CD4-positive, CD25-positive, alpha-beta regulatory T cell (primary cell): ENCODE results near the gene RAD51B. TPM values are rescaled to one million over a fixed set of nuclear protein-coding genes. Genes with fewer than 3 reads are reported as not detected.

ENCODE experiments used
- ATAC-seq, 2 donors: fragments of 150-1000 bp; cut with Tn5 transposase; one replicate each; pipeline ENCODE4 v1.10.0; 2021; ENCODE audit warnings: low read depth in 2 of 2, moderate number of reproducible peaks in 2 of 2, moderate library complexity in 1 of 2
- DNase-seq, 3 donors: peaks; one replicate each; pipeline versions ENCODE4 v3.0.0 to v3.0.0-alpha.2; 2012 to 2022; ENCODE audit warnings: mixed read lengths in 1 of 3
- H3K27ac ChIP-seq: one replicate; pipeline ENCODE4 v1.7.0; 2013; ENCODE audit warnings: mild to moderate bottlenecking, low read length; ENCODE audit not compliant: insufficient read depth, poor library complexity, severe bottlenecking
- H3K27me3 ChIP-seq: one replicate; pipeline ENCODE4 v1.7.0; 2013; ENCODE audit warnings: low read length; ENCODE audit not compliant: control insufficient read depth, insufficient read depth
- H3K36me3 ChIP-seq: one replicate; pipeline ENCODE4 v1.7.0; 2013; ENCODE audit warnings: mild to moderate bottlenecking, low read length, moderate library complexity; ENCODE audit not compliant: control insufficient read depth, insufficient read depth
- H3K4me1 ChIP-seq: 2 replicates; pipeline ENCODE4 v1.7.0; 2013; ENCODE audit warnings: mild to moderate bottlenecking, low read length; ENCODE audit not compliant: insufficient read depth, control insufficient read depth, poor library complexity, severe bottlenecking
- H3K4me3 ChIP-seq: one replicate; pipeline ENCODE4 v1.7.0; 2013; ENCODE audit warnings: low read depth, mild to moderate bottlenecking, low read length, moderate library complexity
- H3K9me3 ChIP-seq, 2 experiments: 1 replicate in 1 of 2; 2 replicates in 1 of 2; pipeline ENCODE4 v1.7.0; 2013; ENCODE audit warnings: low read length in 2 of 2, mild to moderate bottlenecking in 1 of 2, moderate library complexity in 1 of 2; ENCODE audit not compliant: control insufficient read depth in 2 of 2
- H3K27ac Mint-ChIP-seq, 3 donors: one replicate each; pipeline ENCODE4 v1.8.0; 2020 to 2022; ENCODE audit warnings: mild to moderate bottlenecking in 3 of 3, mixed read lengths in 3 of 3, moderate library complexity in 2 of 3
- H3K27me3 Mint-ChIP-seq: one replicate; pipeline ENCODE4 v1.8.0; 2022; ENCODE audit warnings: mild to moderate bottlenecking, mixed read lengths
- H3K36me3 Mint-ChIP-seq: one replicate; pipeline ENCODE4 v1.8.0; 2020; ENCODE audit warnings: mixed read lengths
- H3K4me1 Mint-ChIP-seq, 4 donors: one replicate each; pipeline ENCODE4 v1.8.0; 2020 to 2022; ENCODE audit warnings: mixed read lengths in 4 of 4, mild to moderate bottlenecking in 1 of 4
- H3K4me3 Mint-ChIP-seq, 4 donors: one replicate each; pipeline ENCODE4 v1.8.0; 2020 to 2022; ENCODE audit warnings: mild to moderate bottlenecking in 4 of 4, mixed read lengths in 4 of 4, moderate library complexity in 3 of 4
- H3K9me3 Mint-ChIP-seq, 7 donors: one replicate each; pipeline ENCODE4 v1.8.0; 2020 to 2022; ENCODE audit warnings: mixed read lengths in 7 of 7, mild to moderate bottlenecking in 3 of 7, moderate library complexity in 2 of 7
- polyA plus RNA-seq, 4 donors: library from polyadenylated mRNA; unstranded; fragments of 300-500 nt; fragmentation: Illumina TruSeq; gene quantifications; one replicate each; pipeline ENCODE4 v1.2.3, GENCODE V29; 2021
- total RNA-seq: library from RNA; stranded (reverse); gene quantifications from one replicate; pipeline ENCODE4 v1.2.3, GENCODE V29; 2022

RAD51B gene
- total and polyA plus RNA-seq, 5 donors from 2014 or later, result 19.1 to 40.2 (median 28.1) TPM

GRCh38 chr14:68458253-68458652 is 638.7 kb downstream of the RAD51B start:
- Histone ChIP-seq H3K27me3 (no peaks in the 10 kb centered on the region), H3K4me1 (no peaks in the 10 kb centered on the region), H3K27ac (no peak overlapping the region), H3K36me3 (no peaks in the 10 kb centered on the region), H3K4me3 (no peak overlapping the region), H3K9me3 (peaks cover 0 to 8% of the 10 kb centered on the region in 2 experiments)
- Mint-ChIP-seq H3K4me3 (no peak overlapping the region), H3K27ac (no peak overlapping the region), H3K9me3 (peaks cover 0 to 13% (median 2%) of the 10 kb centered on the region in 7 donors), H3K27me3 (no peaks in the 10 kb centered on the region), H3K4me1 (peaks cover 0 to 17% (median 11%) of the 10 kb centered on the region in 4 donors), H3K36me3 (no peaks in the 10 kb centered on the region)
- ATAC-seq (no peak), DNase-seq (no peak)

GRCh38 chr14:68458840-68459469 is 639.4 kb downstream of the RAD51B start:
- Histone ChIP-seq H3K9me3 (peaks cover 0 to 8% of the 10 kb centered on the region in 2 experiments), H3K4me1 (no peaks in the 10 kb centered on the region), H3K36me3 (no peaks in the 10 kb centered on the region), H3K27me3 (no peaks in the 10 kb centered on the region), H3K27ac (no peak overlapping the region), H3K4me3 (no peak overlapping the region)
- Mint-ChIP-seq H3K27ac (peak overlapping the region in 1 of 3 donors; percentile 62), H3K36me3 (no peaks in the 10 kb centered on the region), H3K9me3 (peaks cover 0 to 12% (median 2%) of the 10 kb centered on the region in 7 donors), H3K4me3 (no peak overlapping the region), H3K27me3 (no peaks in the 10 kb centered on the region), H3K4me1 (peaks cover 0 to 15% (median 7%) of the 10 kb centered on the region in 4 donors)
- DNase-seq (no peak), ATAC-seq (no peak)

GRCh38 chr14:68459480-68460136 is 640.0 kb downstream of the RAD51B start:
- H3K27ac ChIP-seq, result no peak overlapping the region
- peak overlapping the region in 1 of 3 donors; percentile 62 for H3K27ac Mint-ChIP-seq

GRCh38 chr14:68460541-68460940 is 641.0 kb downstream of the RAD51B start:
- H3K4me1 Mint-ChIP-seq, result peaks cover 0 to 15% (median 8%) of the 10 kb centered on the region in 4 donors
- H3K4me3 Mint-ChIP-seq, result no peak overlapping the region
- no peak overlapping the region for H3K27ac ChIP-seq
- no peaks in the 10 kb centered on the region for H3K27me3 ChIP-seq
- H3K27ac Mint-ChIP-seq, result no peak overlapping the region
- H3K4me3 ChIP-seq, result no peak overlapping the region
- H3K27me3 Mint-ChIP-seq, result no peaks in the 10 kb centered on the region
- H3K36me3 ChIP-seq, result no peaks in the 10 kb centered on the region
- ATAC-seq (no peak), DNase-seq (no peak)
- no peaks in the 10 kb centered on the region for H3K36me3 Mint-ChIP-seq
- no peaks in the 10 kb centered on the region for H3K4me1 ChIP-seq
- no peaks in the 10 kb centered on the region for H3K9me3 ChIP-seq
- H3K9me3 Mint-ChIP-seq, result peaks cover 0 to 2% (median 0%) of the 10 kb centered on the region in 7 donors

More at GRCh38 chr14:68459480-68460136, 640.0 kb downstream of the RAD51B start:
- H3K9me3 Mint-ChIP-seq, result peaks cover 0 to 7% (median 2%) of the 10 kb centered on the region in 7 donors
- Histone ChIP-seq H3K27me3 (no peaks in the 10 kb centered on the region), H3K4me3 (no peak overlapping the region), H3K36me3 (no peaks in the 10 kb centered on the region), H3K4me1 (no peaks in the 10 kb centered on the region), H3K9me3 (peaks cover 0 to 6% of the 10 kb centered on the region in 2 experiments)
- no peaks in the 10 kb centered on the region for H3K27me3 Mint-ChIP-seq
- no peak for ATAC-seq
- peaks cover 0 to 15% (median 7%) of the 10 kb centered on the region in 4 donors for H3K4me1 Mint-ChIP-seq
- H3K36me3 Mint-ChIP-seq, result no peaks in the 10 kb centered on the region
- no peak for DNase-seq
- no peak overlapping the region for H3K4me3 Mint-ChIP-seq

- DNase-seq, result no peak
- H3K27ac ChIP-seq, result no peak overlapping the region
- H3K27ac Mint-ChIP-seq, result no peak overlapping the region
- H3K4me1 ChIP-seq, result no peaks in the 10 kb centered on the region
- peaks cover 0 to 11% (median 8%) of the 10 kb centered on the region in 4 donors for H3K4me1 Mint-ChIP-seq
- ATAC-seq, result no peak
- H3K9me3 ChIP-seq, result no peaks in the 10 kb centered on the region
- no peaks in the 10 kb centered on the region for H3K36me3 Mint-ChIP-seq
- H3K36me3 ChIP-seq, result no peaks in the 10 kb centered on the region
- no peak overlapping the region for H3K4me3 ChIP-seq
- no peaks in the 10 kb centered on the region for H3K27me3 Mint-ChIP-seq
- H3K9me3 Mint-ChIP-seq, result no peaks in the 10 kb centered on the region
- H3K4me3 Mint-ChIP-seq, result no peak overlapping the region
- no peaks in the 10 kb centered on the region for H3K27me3 ChIP-seq
Observed at GRCh38 chr14:68461086-68461485, 641.5 kb downstream of the RAD51B start.

GRCh38 chr14:68462683-68463082 is 643.1 kb downstream of the RAD51B start:
- H3K27ac ChIP-seq, result no peak overlapping the region
- H3K4me3 Mint-ChIP-seq, result no peak overlapping the region
- no peaks in the 10 kb centered on the region for H3K36me3 Mint-ChIP-seq
- no peaks in the 10 kb centered on the region for H3K27me3 ChIP-seq
- H3K27me3 Mint-ChIP-seq, result no peaks in the 10 kb centered on the region
- no peaks in the 10 kb centered on the region for H3K9me3 ChIP-seq
- H3K36me3 ChIP-seq, result no peaks in the 10 kb centered on the region
- no peaks in the 10 kb centered on the region for H3K9me3 Mint-ChIP-seq
- peaks cover 0 to 11% (median 5%) of the 10 kb centered on the region in 4 donors for H3K4me1 Mint-ChIP-seq
- peak overlapping the region in 1 of 3 donors; percentile 26 for H3K27ac Mint-ChIP-seq
- H3K4me3 ChIP-seq, result no peak overlapping the region
- DNase-seq (no peak), ATAC-seq (no peak)
- H3K4me1 ChIP-seq, result no peaks in the 10 kb centered on the region

GRCh38 chr14:68463299-68463698 is 643.7 kb downstream of the RAD51B start:
- Histone ChIP-seq H3K27ac (no peak overlapping the region), H3K36me3 (no peaks in the 10 kb centered on the region), H3K9me3 (no peaks in the 10 kb centered on the region), H3K4me1 (no peaks in the 10 kb centered on the region), H3K4me3 (no peak overlapping the region), H3K27me3 (no peaks in the 10 kb centered on the region)
- H3K27ac Mint-ChIP-seq, result peak overlapping the region in 1 of 3 donors; percentile 26
- H3K27me3 Mint-ChIP-seq, result no peaks in the 10 kb centered on the region
- H3K4me1 Mint-ChIP-seq, result peaks cover under 1 to 13% (median 6%) of the 10 kb centered on the region in 4 donors
- H3K36me3 Mint-ChIP-seq, result no peaks in the 10 kb centered on the region
- no peaks in the 10 kb centered on the region for H3K9me3 Mint-ChIP-seq
- no peak overlapping the region for H3K4me3 Mint-ChIP-seq
- ATAC-seq (no peak), DNase-seq (no peak)
